Measurements from ENCODE around the gene CEP95.

GRCh38 chr17:64494121-64494520 lies 12.7 kb upstream of the CEP95 start:
- TF ChIP-seq, protein P1, sequence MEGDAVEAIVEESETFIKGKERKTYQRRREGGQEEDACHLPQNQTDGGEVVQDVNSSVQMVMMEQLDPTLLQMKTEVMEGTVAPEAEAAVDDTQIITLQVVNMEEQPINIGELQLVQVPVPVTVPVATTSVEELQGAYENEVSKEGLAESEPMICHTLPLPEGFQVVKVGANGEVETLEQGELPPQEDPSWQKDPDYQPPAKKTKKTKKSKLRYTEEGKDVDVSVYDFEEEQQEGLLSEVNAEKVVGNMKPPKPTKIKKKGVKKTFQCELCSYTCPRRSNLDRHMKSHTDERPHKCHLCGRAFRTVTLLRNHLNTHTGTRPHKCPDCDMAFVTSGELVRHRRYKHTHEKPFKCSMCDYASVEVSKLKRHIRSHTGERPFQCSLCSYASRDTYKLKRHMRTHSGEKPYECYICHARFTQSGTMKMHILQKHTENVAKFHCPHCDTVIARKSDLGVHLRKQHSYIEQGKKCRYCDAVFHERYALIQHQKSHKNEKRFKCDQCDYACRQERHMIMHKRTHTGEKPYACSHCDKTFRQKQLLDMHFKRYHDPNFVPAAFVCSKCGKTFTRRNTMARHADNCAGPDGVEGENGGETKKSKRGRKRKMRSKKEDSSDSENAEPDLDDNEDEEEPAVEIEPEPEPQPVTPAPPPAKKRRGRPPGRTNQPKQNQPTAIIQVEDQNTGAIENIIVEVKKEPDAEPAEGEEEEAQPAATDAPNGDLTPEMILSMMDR (IDR thresholded peaks at IDR 0.05) = no peak
- no peak for TF ChIP-seq POLR2A (IDR thresholded peaks at IDR 0.05)

Data from heart left ventricle (tissue), 13 donors.